Measurements from ENCODE around the gene TMEM53. TPM values are rescaled to one million over a fixed set of nuclear protein-coding genes. Genes with fewer than 3 reads are reported as not detected.
"Not testable (repeated sequence)": the region's sequence is repeated elsewhere in the genome, so short reads cannot be mapped to it uniquely, and the experiment has no call there.

The TMEM53 gene
- total RNA-seq, 1 experiment from 2014 or later = 8.2 TPM

DNA sequence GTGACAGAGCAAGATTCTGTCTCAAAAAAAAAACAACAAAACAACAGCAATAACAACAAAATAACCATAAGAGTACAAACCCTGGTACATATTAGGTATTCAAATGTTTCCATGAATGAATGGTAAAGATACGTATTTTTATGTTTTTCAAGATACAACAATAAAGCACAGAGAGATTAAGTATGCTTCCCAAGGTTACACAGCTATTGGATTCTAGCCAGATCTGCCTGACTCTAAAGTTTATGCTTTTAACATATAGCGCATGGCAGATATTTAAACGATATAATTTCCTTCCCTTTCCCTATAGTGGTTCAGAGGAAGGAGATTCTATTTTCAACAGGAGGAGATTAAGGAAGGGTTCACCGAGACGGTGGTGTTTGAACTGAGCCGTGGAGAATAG lies 31.2 kb upstream of the TMEM53 start (continued):
- TF ChIP-seq, protein P1, sequence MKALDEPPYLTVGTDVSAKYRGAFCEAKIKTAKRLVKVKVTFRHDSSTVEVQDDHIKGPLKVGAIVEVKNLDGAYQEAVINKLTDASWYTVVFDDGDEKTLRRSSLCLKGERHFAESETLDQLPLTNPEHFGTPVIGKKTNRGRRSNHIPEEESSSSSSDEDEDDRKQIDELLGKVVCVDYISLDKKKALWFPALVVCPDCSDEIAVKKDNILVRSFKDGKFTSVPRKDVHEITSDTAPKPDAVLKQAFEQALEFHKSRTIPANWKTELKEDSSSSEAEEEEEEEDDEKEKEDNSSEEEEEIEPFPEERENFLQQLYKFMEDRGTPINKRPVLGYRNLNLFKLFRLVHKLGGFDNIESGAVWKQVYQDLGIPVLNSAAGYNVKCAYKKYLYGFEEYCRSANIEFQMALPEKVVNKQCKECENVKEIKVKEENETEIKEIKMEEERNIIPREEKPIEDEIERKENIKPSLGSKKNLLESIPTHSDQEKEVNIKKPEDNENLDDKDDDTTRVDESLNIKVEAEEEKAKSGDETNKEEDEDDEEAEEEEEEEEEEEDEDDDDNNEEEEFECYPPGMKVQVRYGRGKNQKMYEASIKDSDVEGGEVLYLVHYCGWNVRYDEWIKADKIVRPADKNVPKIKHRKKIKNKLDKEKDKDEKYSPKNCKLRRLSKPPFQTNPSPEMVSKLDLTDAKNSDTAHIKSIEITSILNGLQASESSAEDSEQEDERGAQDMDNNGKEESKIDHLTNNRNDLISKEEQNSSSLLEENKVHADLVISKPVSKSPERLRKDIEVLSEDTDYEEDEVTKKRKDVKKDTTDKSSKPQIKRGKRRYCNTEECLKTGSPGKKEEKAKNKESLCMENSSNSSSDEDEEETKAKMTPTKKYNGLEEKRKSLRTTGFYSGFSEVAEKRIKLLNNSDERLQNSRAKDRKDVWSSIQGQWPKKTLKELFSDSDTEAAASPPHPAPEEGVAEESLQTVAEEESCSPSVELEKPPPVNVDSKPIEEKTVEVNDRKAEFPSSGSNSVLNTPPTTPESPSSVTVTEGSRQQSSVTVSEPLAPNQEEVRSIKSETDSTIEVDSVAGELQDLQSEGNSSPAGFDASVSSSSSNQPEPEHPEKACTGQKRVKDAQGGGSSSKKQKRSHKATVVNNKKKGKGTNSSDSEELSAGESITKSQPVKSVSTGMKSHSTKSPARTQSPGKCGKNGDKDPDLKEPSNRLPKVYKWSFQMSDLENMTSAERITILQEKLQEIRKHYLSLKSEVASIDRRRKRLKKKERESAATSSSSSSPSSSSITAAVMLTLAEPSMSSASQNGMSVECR (CRISPR knock-in tag; IDR thresholded peaks at IDR 0.05; ENCODE audit: borderline replicate concordance) = no peak

DNA sequence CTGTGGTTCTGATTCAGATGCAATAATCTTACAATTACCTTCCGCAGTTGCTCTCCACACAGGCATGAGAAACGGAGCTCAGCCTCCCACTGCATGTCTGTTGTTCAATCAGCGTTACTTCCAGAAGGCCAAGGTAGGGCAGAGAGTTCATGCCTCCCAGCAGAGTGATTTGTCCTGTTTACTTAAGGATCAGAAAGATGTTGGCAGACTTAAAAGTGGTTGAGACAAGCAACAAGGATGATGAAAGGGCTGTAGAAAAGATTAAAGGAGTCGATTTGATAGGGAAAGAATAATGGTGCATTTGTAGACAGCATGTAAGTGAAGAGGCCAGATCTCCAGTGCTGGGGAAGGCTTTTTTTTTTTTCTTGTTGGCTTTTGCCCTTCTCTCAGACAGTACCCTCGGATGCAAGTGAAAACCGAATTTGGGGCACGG lies 26.9 kb upstream of the TMEM53 start:
- ATAC-seq (no peak), DNase-seq (ENCODE audit: low spot score) (no peak)
- Mint-ChIP-seq H3K27ac (no peak overlapping the region), H3K4me1 (0 out of 2 replicates have a peak, but pooled peaks cover 8% of the 10 kb centered on the region), H3K27me3 (ENCODE audit: low read depth) (no peaks in the 10 kb centered on the region; the same call in 1 of the 2 replicates), H3K4me3 (no peak overlapping the region), H3K36me3 (no peaks in the 10 kb centered on the region), H3K9me3 (no peaks in the 10 kb centered on the region)
- ChIA-PET POLR2A (no interaction called here), CTCF (interaction anchor here (0.7 to 1.0 kb wide), 2 partner anchors 46 to 1516 kb away, joined by 3 to 4 read pairs; no protein-coding TSS in a partner anchor)
- TF ChIP-seq, protein P2, sequence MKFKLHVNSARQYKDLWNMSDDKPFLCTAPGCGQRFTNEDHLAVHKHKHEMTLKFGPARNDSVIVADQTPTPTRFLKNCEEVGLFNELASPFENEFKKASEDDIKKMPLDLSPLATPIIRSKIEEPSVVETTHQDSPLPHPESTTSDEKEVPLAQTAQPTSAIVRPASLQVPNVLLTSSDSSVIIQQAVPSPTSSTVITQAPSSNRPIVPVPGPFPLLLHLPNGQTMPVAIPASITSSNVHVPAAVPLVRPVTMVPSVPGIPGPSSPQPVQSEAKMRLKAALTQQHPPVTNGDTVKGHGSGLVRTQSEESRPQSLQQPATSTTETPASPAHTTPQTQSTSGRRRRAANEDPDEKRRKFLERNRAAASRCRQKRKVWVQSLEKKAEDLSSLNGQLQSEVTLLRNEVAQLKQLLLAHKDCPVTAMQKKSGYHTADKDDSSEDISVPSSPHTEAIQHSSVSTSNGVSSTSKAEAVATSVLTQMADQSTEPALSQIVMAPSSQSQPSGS (CRISPR knock-in tag; IDR thresholded peaks at IDR 0.05; ENCODE audit: borderline replicate concordance, low read depth) = no peak
- TF ChIP-seq GABPB1 (CRISPR knock-in tag; IDR thresholded peaks at IDR 0.05) = peak; percentile 78

DNA sequence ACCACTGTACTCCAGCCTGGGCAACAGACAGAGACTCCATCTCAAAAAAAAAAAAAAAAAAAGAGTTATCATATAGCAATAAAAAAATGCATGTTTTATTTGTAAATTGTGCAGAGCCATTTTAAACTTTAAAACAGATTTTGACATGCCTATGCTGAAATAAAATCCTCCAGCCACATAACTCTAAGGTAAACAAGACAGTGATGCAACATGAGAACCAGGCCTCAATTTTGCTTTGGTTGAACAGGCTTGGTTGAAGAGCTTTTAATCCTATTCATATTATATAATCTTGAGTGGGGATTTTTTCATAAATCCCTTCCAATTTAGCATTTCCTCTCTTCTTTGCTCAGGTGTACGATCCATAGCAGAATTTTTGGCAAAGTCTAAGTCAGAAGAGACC lies 26.3 kb upstream of the TMEM53 start:
- CTCF ChIA-PET = interaction anchor here (0.7 to 1.0 kb wide), 2 partner anchors 45 to 1515 kb away, joined by 3 to 4 read pairs; no protein-coding TSS in a partner anchor

DNA sequence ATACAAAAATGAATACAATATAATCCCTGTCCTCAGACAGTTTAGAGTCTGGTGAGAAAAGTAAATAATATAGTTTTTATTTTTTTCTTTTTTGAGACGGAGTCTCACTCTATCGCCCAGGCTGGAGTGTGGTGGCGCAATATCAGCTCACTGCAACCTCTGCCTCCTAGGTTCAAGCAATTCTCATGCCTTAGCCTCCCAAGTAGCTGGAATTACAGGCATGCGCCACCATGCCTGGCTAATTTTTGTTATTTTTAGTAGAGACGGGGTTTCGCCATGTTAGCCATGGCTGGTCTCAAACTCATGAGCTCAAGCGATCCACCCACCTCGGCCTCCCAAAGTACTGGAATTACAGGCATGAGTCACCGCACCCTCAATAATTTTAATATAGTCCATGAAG lies 25.1 kb upstream of the TMEM53 start:
- H3K27ac Mint-ChIP-seq; POLR2A ChIA-PET; H3K4me3 Mint-ChIP-seq; ATAC-seq; H3K9me3 Mint-ChIP-seq; H3K36me3 Mint-ChIP-seq; H3K27me3 Mint-ChIP-seq (ENCODE audit: low read depth); DNase-seq (ENCODE audit: low spot score); H3K4me1 Mint-ChIP-seq; CTCF ChIA-PET: not testable (repeated sequence)

More for the DNA sequence above, 26.3 kb upstream of the TMEM53 start:
- ATAC-seq (no peak), DNase-seq (ENCODE audit: low spot score) (no peak)
- 0 out of 2 replicates have a peak, but pooled peaks cover 3% of the 10 kb centered on the region for H3K4me1 Mint-ChIP-seq
- H3K9me3 Mint-ChIP-seq = no peaks in the 10 kb centered on the region
- POLR2A ChIA-PET = no interaction called here
- TF ChIP-seq, protein P3, sequence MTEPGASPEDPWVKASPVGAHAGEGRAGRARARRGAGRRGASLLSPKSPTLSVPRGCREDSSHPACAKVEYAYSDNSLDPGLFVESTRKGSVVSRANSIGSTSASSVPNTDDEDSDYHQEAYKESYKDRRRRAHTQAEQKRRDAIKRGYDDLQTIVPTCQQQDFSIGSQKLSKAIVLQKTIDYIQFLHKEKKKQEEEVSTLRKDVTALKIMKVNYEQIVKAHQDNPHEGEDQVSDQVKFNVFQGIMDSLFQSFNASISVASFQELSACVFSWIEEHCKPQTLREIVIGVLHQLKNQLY (CRISPR knock-in tag; IDR thresholded peaks at IDR 0.05) = no peak
- peak; percentile 49; the same call in 1 of the 2 replicates for TF ChIP-seq GABPB1 (CRISPR knock-in tag; IDR thresholded peaks at IDR 0.05)
- TF ChIP-seq, protein P4, sequence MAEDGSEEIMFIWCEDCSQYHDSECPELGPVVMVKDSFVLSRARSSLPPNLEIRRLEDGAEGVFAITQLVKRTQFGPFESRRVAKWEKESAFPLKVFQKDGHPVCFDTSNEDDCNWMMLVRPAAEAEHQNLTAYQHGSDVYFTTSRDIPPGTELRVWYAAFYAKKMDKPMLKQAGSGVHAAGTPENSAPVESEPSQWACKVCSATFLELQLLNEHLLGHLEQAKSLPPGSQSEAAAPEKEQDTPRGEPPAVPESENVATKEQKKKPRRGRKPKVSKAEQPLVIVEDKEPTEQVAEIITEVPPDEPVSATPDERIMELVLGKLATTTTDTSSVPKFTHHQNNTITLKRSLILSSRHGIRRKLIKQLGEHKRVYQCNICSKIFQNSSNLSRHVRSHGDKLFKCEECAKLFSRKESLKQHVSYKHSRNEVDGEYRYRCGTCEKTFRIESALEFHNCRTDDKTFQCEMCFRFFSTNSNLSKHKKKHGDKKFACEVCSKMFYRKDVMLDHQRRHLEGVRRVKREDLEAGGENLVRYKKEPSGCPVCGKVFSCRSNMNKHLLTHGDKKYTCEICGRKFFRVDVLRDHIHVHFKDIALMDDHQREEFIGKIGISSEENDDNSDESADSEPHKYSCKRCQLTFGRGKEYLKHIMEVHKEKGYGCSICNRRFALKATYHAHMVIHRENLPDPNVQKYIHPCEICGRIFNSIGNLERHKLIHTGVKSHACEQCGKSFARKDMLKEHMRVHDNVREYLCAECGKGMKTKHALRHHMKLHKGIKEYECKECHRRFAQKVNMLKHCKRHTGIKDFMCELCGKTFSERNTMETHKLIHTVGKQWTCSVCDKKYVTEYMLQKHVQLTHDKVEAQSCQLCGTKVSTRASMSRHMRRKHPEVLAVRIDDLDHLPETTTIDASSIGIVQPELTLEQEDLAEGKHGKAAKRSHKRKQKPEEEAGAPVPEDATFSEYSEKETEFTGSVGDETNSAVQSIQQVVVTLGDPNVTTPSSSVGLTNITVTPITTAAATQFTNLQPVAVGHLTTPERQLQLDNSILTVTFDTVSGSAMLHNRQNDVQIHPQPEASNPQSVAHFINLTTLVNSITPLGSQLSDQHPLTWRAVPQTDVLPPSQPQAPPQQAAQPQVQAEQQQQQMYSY (CRISPR knock-in tag; IDR thresholded peaks at IDR 0.05) = no peak
- H3K4me3 Mint-ChIP-seq = no peak overlapping the region
- H3K27me3 Mint-ChIP-seq (ENCODE audit: low read depth) = no peaks in the 10 kb centered on the region; the same call in 1 of the 2 replicates
- H3K36me3 Mint-ChIP-seq = no peaks in the 10 kb centered on the region
- H3K27ac Mint-ChIP-seq = no peak overlapping the region
